GM19467 (cell line): ENCODE results near the gene SLC25A25.
"Not testable (repeated sequence)": the region's sequence is repeated elsewhere in the genome, so short reads cannot be mapped to it uniquely, and the experiment has no call there.

ENCODE experiments used
- ATAC-seq: cut with Tn5 transposase; IDR thresholded peaks from one replicate; pipeline ENCODE4 v1.9.1; 2021; ENCODE audit warnings: mild to moderate bottlenecking, moderate library complexity; ENCODE audit not compliant: unreplicated experiment

Gene SLC25A25

DNA sequence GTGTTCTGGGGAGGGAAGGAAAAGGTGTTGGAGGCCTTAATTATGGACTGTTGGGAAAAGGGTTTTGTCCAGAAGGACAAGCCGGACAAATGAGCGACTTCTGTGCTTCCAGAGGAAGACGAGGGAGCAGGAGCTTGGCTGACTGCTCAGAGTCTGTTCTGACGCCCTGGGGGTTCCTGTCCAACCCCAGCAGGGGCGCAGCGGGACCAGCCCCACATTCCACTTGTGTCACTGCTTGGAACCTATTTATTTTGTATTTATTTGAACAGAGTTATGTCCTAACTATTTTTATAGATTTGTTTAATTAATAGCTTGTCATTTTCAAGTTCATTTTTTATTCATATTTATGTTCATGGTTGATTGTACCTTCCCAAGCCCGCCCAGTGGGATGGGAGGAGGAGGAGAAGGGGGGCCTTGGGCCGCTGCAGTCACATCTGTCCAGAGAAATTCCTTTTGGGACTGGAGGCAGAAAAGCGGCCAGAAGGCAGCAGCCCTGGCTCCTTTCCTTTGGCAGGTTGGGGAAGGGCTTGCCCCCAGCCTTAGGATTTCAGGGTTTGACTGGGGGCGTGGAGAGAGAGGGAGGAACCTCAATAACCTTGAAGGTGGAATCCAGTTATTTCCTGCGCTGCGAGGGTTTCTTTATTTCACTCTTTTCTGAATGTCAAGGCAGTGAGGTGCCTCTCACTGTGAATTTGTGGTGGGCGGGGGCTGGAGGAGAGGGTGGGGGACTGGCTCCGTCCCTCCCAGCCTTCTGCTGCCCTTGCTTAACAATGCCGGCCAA is 40.4 kb downstream of the SLC25A25 start:
- ATAC-seq = no peak

DNA sequence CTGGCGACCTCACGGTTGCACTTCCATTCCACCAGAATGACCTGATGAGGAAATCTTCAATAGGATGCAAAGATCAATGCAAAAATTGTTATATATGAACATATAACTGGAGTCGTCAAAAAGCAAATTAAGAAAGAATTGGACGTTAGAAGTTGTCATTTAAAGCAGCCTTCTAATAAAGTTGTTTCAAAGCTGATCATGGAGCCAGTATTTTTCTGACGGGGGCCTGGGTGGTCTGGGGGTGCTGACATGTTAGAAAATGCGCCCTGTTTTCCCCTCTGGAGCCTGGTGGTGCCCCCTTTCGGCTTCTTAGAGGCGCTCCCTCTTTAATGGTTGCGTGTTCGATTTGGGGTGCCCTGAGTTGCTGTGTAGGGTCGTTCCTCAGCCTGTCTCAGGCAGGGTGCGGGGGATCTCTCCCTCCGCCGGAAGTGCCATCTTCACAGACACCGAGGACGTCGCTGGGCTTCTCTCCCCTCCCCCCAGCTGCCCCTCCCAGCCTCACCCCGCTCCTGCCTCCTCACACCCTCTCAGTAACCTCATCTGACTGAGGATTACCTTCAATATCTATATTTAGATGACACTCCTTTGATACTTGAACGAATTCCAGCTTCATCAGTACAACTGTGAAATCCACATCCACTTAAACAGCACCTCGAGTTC is 41.1 kb downstream of the SLC25A25 start:
- no peak for ATAC-seq

DNA sequence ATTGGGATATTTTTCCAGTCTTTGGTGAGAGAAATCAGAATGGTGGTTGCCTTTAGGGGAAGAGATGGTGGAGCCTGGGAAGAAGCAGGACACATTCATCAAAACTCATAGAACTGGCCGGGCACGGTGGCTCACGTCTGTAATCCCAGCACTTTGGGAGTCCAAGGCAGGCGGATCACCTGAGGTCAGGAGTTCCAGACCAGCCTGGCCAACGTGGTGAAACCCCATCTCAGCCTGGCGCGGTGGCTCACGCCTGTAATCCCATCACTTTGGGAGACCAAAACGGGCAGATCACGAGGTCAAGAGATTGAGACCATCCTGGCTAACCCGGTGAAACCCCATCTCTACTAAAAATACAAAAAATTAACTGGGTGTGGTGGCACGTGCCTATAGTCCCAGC is 43.7 kb downstream of the SLC25A25 start:
- not testable (repeated sequence) for ATAC-seq

DNA sequence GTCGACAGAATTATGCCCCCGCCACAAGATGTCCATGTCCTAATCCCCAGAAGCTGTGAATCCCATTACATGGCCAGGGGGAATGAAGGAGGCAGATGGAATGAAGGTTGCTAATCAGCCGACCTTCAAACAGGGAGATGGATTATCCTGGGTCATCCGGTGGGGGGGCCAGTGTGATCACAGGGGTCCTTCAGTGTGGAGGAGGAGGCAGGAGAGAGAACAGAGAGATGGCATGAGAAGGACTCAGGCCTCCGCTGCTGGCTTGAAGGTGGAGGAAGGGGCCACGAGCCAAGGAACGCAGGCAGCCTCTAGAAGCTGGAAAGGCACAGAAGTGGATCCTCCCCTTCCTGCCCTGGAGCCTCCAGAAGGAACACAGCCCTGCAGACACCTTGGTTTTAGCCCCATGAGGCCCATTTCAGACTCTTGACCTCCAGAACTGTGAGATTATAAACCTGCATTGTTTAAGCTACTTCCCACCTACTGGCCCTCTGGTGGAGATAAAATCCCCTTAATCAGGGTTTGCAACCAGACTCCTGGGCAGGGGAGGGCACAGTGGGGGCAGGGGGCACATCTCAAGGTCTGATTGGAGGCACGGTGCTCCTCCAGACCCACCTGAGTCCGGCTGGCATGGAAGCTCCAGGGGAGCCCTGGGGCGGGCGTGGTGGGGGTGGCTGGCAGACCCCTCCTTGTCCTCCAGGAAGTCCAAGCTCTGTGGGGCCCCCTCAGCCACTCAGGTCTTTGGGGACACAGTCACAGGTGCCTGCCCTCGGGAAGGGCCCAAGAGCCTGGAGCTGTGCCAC is 45.7 kb downstream of the SLC25A25 start:
- no peak for ATAC-seq

DNA sequence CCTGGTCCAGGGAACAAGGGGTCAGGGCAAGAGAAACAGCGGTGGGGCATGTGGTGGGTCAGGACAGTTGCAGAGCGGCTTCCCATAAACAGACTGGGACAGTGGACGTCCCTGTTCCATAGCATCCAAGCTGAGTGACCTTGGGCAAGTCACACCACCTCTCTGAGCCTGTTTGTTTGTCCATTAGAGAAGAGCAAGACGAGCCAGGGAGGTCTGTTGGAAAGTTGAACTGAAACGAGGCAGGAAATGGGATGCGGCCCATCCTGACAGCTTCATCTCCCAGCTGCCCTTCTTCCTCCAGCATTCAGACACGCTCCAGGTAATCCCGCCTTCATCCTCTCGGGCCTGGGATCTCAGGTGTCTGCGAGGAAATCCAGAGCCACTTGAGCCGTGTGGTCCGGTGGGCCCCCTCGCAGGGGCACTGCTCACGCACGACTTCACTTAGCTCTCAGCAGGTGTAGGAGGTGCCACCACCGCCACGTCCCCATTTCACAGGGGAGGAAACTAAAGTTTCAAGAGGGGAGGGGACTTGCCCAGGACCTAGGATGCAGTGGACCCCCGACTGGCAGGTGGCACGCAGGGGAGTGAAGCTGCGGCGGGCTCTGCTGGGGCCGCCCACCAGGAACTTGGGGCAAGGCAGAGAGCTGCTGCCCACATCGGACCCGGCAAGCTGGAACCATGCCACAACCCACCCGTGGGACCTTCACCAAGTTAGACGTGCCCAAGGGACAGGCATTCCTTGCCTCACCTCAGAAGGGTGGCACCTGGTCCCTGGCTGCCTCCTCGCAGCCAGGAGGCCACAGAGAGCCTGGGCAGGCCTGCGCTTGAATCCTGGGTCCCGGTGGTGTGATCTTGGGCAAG is 46.5 kb downstream of the SLC25A25 start:
- no peak for ATAC-seq

DNA sequence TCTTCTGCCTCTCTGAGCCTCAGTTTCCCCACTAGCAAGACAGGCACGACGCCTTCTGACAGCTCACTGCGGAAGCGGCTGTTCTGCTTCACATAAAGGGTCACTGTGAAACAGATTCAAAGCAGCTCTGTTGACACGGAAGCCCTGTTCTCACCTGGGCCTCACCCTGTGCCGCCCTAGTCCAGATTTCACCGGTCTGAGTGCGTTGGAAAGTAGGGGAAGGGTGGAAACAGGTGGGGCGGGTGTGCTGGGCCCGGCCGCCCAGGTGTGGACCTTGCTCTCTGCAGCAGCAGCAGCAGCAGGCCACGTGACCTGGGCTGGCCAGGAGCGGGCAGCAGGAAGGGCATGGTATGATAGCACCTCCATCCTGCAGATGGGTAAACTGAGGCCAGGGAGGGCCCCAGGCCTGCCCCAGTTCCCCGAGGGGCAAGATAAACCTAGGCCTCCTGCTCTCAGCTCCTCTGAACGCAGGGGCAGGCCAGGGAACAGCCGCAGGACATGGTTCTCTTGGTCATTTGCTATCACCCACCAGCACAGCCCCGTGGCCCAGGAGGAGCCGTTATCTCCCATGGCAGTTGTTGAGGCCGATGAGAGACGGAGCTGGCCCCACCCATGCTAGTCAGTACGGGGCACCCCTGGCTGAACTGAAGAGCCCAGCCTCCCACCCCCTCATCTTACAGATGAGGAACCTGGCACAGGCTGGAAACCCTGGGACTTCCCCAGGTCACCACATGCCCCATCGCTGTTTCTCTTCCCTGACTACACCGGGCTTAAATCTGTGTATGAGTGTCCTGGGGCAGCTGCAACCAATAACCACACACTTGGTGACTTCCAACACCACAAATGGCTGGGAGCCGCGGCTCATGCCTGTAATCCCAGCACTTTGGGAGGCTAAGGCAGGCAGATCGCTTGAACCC is 47.4 kb downstream of the SLC25A25 start:
- no peak for ATAC-seq

DNA sequence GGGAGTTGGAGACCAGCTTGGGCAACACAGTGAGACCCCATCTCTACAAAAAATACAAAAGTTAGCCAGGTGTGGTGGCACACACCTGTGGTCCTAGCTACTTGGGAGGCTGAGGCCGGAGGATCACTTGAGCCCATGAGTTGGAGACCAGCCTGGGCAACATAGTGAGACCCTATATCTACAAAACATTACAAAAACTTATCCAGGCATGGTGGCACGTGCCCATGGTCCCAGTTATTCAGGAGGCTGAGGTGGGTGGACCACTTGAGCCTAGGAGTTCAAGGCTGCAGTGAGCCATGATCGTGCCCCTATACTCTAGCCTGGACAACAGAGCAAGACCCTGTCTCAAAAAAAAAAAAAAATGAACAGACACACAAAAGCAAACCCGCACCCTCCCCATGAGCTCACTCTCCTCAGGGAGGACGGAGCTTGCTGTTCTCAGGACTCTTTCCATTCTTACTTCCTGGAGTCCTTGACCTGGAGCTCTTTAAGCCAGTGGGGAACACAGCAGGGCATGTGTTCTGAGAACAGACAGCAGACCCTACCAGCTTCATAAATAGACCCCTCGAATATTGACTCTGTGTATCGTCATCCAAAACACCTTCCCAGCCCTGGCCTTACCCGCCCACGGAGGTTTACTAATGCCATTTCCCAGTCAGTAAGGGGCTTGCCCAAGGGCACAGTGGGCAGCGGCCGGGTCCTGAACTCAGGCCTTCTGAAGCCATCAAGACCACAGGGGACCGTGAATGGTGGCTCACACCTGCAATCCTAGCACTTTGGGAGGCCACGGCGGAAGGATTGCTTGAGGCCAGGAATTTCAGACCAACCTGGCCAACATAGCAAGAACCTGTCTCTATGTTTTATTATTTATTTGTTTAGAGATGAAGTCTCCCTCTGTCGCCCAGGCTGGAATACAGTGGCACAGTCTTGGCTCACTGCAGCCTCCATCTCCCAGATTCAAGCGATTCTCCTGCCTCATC is 48.4 kb downstream of the SLC25A25 start:
- no peak for ATAC-seq

DNA sequence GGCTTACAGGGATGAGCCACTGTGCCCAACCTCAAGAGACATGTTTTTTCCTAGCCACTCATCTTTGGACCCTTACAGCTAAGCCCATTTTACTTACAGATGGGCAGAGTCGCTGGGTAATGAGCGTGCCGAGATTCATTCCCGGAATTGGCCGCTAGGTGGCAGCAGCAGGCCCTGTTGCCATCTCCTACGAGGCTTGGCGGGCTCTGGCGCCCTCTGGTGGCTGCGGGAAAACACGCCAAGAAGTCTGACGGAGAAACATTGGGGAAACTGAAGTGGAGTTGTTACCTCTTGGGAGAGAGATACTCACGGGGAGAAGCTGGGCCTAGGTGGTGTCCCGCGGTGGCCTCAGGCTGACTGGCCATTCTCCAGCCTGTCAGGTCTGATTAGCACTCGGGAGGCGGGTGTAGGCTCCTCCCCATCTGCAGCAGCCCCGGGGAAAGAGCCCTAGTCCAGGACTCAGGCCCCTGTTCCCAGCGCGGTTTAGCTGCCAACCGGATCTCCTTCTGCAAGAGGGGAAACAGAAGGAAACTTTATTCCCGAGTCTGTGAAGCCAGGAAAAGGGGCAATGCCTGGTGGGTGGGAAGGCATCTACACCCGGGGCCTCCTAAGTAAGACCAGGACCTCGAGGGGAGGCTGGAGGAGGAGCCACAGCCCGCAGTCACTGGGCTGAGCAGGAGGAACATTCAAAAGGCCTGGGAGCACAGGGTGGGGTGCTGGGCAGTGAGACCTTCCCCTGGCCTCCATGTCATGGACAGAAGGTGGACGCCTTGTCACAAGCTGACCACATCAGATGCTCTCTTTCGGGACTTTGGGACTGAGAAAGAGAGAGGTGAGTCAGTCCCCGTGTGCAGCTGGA is 49.8 kb downstream of the SLC25A25 start:
- ATAC-seq = no peak

DNA sequence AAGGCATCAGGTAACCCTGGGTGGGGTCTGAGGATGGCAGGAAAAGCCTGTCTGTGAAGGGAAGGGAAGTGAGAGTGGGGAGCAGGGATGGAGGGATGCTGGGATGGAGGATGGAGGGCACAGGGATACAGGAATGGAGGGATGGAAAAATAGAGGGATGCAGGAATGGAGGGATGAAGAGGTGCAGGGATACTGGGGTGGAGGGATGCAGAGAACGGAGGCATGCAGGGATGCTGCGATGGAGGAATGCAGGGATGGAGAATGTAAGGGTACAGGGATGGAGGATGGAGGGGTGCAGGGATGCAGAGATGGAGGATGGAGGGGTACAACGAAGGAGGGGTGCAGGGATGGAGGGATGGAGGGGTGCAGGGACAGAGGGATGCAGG is 50.4 kb downstream of the SLC25A25 start:
- ATAC-seq = no peak

DNA sequence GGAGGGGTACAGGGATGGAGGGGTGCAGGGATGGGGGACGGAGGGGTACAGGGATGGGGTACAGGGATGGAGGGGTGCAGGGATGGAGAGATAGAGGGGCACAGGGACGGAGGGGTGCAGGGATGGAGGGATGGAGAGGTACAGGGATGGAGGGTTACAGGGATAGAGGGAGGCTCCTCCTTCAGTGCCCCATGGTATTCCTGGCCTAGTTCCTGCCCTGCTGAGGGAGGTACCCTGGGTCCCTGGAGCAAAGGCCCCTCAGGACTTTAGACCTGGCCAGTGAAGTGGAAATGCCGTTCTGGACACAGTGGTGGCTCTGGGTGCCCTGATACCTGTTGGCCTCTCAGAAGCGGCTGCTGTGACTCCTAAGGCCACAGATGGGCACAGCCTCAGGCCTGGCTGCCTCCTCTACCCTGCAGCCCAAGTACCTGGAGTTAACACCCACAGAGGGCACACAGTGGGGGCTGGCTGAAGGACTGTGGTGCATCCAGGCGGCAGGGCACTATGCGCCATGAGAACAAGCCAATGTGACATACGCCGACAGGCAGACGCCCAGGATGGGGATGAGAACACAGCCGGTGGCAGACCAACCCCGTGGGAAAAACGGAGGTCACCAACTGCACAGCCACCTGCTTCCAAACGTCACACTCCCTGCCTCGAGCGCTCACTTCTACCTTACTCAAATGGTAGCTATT is 51.1 kb downstream of the SLC25A25 start:
- ATAC-seq = no peak

DNA sequence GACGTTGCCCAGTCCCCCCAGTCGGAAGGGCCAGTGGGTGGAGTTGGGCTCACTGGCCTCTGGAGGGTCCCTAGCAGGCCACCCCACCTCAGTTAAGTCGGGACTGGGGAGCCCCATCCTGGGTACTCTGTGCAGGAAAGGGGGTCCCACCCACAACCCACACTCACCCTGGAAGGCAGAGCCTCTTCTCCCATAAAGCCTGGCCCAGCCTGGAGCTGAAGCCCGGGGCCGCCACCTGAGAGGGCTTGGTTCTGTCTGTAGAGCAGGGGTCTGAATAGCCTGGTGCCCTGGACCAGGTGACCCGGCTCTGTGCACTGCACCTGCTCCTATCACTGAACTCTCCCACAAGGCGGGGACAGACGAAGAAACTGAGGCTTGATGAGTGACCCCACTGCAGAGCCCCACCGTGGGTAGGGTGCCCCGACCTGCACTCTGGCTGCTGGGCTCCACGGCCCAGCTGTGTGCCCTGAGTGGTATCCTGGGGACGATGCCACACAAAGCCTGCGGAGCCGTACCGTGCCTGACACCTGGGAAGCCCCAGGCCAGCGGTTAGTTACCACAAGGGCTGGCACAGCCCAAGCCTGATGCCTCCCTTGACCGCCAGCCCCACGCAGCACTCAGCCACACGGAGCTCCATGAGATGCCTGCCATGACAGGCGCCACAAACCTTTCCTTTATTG is 52.2 kb downstream of the SLC25A25 start:
- ATAC-seq = no peak

DNA sequence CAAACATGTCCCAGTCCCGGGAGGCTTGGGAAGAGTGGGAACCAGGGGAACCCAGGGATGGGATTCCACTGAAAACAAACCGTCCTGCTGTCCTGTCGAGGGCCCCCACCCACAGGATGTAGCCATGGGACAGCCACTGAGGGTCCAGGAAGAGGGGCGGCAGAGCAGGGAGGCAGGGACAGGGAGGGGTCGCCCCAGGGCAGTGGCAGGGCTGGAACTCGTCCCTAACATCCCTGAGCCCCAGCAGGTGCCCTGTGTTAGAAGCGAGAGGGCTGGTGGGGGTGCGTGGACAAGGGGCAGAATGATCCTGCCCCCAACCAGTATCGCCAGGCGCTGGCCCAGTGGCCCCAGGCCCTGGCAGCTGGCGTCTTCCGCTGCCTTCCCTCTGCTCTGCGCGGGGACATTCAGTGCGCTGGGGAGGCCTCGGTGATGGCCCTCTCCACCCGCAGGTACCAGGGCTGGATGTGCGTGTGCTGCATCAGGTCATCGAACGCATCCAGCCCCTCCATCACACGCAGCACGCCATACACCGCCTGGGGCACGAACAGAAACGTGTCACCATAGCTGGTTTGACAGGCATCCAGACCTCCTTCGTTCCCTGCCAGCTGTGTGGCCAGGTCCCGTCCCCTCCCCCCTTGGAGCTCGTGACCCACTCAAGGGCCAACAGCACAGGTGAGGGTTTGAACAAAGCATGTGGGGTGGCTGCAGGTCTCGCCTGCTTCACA is 52.9 kb downstream of the SLC25A25 start:
- no peak for ATAC-seq

DNA sequence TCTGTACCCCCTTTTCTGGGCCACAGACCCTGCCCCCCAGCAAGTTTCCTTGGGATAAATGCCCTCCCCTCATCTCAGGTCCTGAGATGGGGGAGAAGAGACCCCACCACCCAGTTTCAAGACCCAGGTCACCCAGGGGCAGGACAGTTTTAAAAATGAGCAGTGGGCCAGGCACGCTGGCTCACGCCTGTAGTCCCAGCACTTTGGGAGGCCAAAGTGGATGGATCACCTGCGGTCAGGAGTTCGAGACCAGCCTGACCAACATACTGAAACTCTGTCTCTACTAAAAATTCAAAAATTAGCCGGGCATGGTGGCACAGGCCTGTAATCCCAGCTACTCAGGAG is 53.4 kb downstream of the SLC25A25 start:
- ATAC-seq = no peak

DNA sequence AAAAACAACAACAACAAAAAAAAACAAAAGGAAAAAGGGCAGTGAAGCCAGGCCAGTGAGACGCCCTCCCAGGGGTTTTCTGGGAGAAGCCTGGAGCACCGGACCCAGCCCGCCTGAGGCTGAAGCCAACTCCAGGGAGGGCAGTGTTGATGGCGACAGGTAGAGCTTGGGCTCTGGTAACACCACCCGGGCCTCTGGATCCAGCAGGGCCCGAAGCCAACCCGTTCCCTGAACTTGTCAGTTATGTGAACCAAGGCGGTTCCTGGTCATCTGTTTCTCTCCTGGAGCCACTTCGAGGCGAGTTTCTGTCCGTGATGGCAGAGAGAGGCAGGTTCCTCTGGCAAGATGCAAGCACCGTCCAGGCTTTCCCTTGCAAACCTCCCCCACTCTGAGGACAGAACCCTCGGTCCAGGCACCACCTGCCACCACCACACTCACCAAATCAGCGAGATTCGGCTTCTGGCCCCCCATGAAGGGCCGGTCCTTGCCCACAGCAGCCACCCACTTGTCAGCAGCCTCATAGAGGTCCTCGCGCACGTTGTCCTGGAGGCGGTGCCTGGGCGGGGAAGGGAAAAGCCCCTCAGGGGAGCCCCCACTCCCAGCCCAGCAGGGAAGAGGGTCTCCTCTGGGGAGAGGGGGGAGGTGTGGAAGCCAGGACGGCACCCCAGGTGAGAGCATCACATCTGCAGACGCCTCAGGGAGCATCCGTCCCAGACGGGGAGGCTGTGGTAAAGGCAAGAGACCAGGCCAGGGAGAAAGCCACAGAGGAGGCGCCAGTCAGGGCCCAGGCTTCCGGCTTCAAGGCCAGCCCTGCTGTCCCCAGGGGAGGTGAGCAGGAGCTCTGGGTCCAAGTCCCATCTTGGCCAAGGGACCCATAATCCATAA is 54.1 kb downstream of the SLC25A25 start:
- no peak for ATAC-seq

DNA sequence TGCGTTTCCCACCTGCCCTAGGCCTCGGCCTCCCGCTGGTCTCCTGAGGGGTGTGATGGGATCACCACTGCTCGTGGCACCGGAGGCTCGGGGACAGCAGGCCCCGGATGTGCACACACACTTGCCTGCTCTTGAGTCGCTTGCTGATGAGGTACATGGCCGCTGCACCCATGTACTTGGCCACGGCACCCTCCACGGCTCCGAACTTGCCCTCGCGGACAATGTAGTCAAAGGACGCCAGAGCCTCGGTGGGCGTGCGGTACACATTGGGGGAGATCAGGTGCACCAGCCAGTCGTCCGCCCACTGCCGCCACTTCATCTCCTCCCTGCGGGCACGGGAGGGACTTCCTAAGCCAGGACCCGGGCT is 54.8 kb downstream of the SLC25A25 start:
- ATAC-seq = no peak
